Endodermal cell (in vitro differentiated cells): Measurements from ENCODE around the gene DTYMK. TPM values are rescaled to one million over a fixed set of nuclear protein-coding genes. Genes with fewer than 3 reads are reported as not detected.
A peak's percentile ranks its signal among the peaks of the same experiment; 100 is the strongest.

ENCODE experiments used
- DNase-seq: peaks from one replicate; pipeline ENCODE4 v3.0.0-alpha.2; 2017
- H3K27ac ChIP-seq: 2 replicates; pipeline ENCODE4 v1.5.1; 2013; ENCODE audit warnings: mild to moderate bottlenecking, low read depth, low read length, moderate library complexity
- H3K27me3 ChIP-seq: 2 replicates; pipeline ENCODE4 v1.6.1; 2013; ENCODE audit warnings: mild to moderate bottlenecking, low read length, moderate library complexity; ENCODE audit not compliant: insufficient read depth, control insufficient read depth, poor library complexity, severe bottlenecking
- H3K36me3 ChIP-seq: 2 replicates; pipeline ENCODE4 v1.7.0; 2013; ENCODE audit warnings: mild to moderate bottlenecking, low read length, moderate library complexity; ENCODE audit not compliant: control insufficient read depth, insufficient read depth
- H3K4me1 ChIP-seq: one replicate; pipeline ENCODE4 v1.7.0; 2013; ENCODE audit warnings: low read length; ENCODE audit not compliant: control insufficient read depth, insufficient read depth
- H3K4me3 ChIP-seq: 2 replicates; pipeline ENCODE4 v1.5.1; 2013; ENCODE audit warnings: mild to moderate bottlenecking, low read length, moderate library complexity
- H3K9ac ChIP-seq: 2 replicates; pipeline ENCODE4 v1.6.1; 2013; ENCODE audit warnings: mild to moderate bottlenecking, low read length, moderate library complexity; ENCODE audit not compliant: poor library complexity, severe bottlenecking; ENCODE audit errors: extremely low read depth
- H3K9me3 ChIP-seq: 2 replicates; pipeline ENCODE4 v1.6.1; 2013; ENCODE audit warnings: mild to moderate bottlenecking, low read length, moderate library complexity; ENCODE audit not compliant: control insufficient read depth
- H3K27ac Mint-ChIP-seq: 2 replicates; pipeline ENCODE4 v1.8.0; 2020; ENCODE audit warnings: mixed read lengths
- H3K27me3 Mint-ChIP-seq: 2 replicates; pipeline ENCODE4 v1.8.0; 2021; ENCODE audit warnings: mild to moderate bottlenecking, mixed read lengths; ENCODE audit not compliant: insufficient read depth
- H3K36me3 Mint-ChIP-seq: 2 replicates; pipeline ENCODE4 v1.8.0; 2020; ENCODE audit warnings: low read depth, mixed read lengths
- H3K4me1 Mint-ChIP-seq: 2 replicates; pipeline ENCODE4 v1.8.0; 2020; ENCODE audit warnings: mixed read lengths
- H3K4me3 Mint-ChIP-seq: 2 replicates; pipeline ENCODE4 v1.8.0; 2020; ENCODE audit warnings: mild to moderate bottlenecking, moderate library complexity, mixed read lengths
- H3K9me3 Mint-ChIP-seq: 2 replicates; pipeline ENCODE4 v1.8.0; 2020; ENCODE audit warnings: mild to moderate bottlenecking, mixed read lengths
- CTCF ChIP-seq: fragments of 200-600 bp; sonication (generic); conservative IDR thresholded peaks from 2 replicates; pipeline ENCODE4 v1.5.0; 2021; ENCODE audit warnings: antibody characterized with exemption, mild to moderate bottlenecking
- WGBS, 2 experiments: methylation state at CpG; one replicate each; pipeline versions ENCODE4 v1.1.5 to v1.1.7; 2013; ENCODE audit warnings: missing lambda C conversion rate in 2 of 2, mixed read lengths in 1 of 2; ENCODE audit not compliant: insufficient coverage in 1 of 2, insufficient read length in 1 of 2; 5-methylcytosine and 5-hydroxymethylcytosine counted together
- total RNA-seq, 2 donors: library from RNA; stranded (reverse); fragmentation: NEBNext Ultra II Directional in 1 of 2; extraction: Animal tissue kit (Norgen Biotek cat#: 25700) in 1 of 2; gene quantifications; 2 replicates in 1 of 2; 3 replicates in 1 of 2; pipeline ENCODE4 v1.2.1, GENCODE V29; 2021

DTYMK gene
- total RNA-seq, 2 donors from 2014 or later = 60.9 to 62.4 TPM

- H3K27ac Mint-ChIP-seq = peak overlapping the region; percentile 82
Measured at GRCh38 chr2:241672243-241673188, 14.1 kb downstream of the DTYMK start.

DNA sequence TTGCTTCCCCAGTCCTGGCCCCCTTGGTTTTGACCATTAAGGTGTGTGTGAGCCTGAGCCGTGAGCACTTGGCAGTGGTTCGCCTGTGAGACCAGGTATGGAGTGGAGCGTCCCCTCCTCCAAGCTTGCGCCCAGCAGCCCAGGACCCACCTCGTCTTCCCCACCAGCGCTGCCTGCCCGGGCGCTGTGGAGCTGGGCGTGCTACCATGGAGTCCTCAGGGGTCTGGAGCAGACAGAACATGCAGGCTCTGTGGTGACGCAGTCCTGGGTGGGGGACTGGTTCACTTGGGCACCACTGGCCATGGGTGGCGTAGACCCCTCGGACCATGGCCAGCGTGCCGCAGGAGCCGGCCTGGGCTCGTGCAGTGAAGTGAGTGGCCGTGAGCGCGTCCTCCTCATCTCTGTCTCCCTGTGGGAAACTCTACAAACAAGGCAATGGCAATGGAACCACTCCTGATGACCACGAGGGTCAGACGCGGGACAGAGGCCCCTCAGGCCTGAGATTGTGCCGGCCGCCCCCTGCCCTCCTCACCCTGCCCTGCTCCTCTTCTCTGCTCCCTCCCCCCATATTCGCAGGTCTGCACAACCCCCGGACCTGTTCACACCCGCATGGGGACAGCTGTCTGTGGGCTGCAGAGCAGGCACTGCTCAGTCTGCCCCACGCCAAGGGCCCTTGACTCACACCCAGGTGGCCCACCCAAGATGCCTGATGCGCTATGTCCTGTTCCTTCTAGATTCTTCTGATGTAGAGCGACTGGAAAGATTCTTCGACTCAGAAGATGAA lies 15.0 kb downstream of the DTYMK start:
- Mint-ChIP-seq H3K27ac (no peak overlapping the region), H3K27me3 (no peaks in the 10 kb centered on the region), H3K9me3 (no peaks in the 10 kb centered on the region), H3K4me3 (no peak overlapping the region), H3K36me3 (peaks cover 53% of the 10 kb centered on the region), H3K4me1 (no peaks in the 10 kb centered on the region)
- no peaks in the 10 kb centered on the region for H3K27me3 ChIP-seq
- no peaks in the 10 kb centered on the region for H3K4me1 ChIP-seq
- no peak for TF ChIP-seq CTCF
- H3K9me3 ChIP-seq = no peaks in the 10 kb centered on the region
- no peak overlapping the region for H3K4me3 ChIP-seq
- H3K36me3 ChIP-seq = peaks cover 34% of the 10 kb centered on the region
- 93 to 94% methylated on average over 27 to 31 of the region's 31 CpGs for WGBS, 2 experiments
- no peak overlapping the region for H3K9ac ChIP-seq
- no peak overlapping the region for H3K27ac ChIP-seq
- DNase-seq = no peak

More at GRCh38 chr2:241672243-241673188, 14.1 kb downstream of the DTYMK start:
- Mint-ChIP-seq H3K4me3 (no peak overlapping the region), H3K36me3 (peaks cover 58% of the 10 kb centered on the region), H3K27me3 (no peaks in the 10 kb centered on the region), H3K4me1 (no peaks in the 10 kb centered on the region), H3K9me3 (no peaks in the 10 kb centered on the region)
- peaks cover 28% of the 10 kb centered on the region for H3K36me3 ChIP-seq
- H3K9ac ChIP-seq = no peak overlapping the region
- no peaks in the 10 kb centered on the region for H3K27me3 ChIP-seq
- no peak overlapping the region for H3K27ac ChIP-seq
- H3K4me3 ChIP-seq = no peak overlapping the region
- no peak for DNase-seq
- no peak for TF ChIP-seq CTCF
- 96% methylated on average over 25 to 42 of the region's 42 CpGs for WGBS, 2 experiments
- no peaks in the 10 kb centered on the region for H3K4me1 ChIP-seq
- no peaks in the 10 kb centered on the region for H3K9me3 ChIP-seq

GRCh38 chr2:241670333-241671110 lies 16.1 kb downstream of the DTYMK start:
- Mint-ChIP-seq H3K9me3 (no peaks in the 10 kb centered on the region), H3K4me1 (no peaks in the 10 kb centered on the region), H3K27ac (no peak overlapping the region), H3K27me3 (no peaks in the 10 kb centered on the region), H3K36me3 (peaks cover 55% of the 10 kb centered on the region), H3K4me3 (no peak overlapping the region)
- no peak for TF ChIP-seq CTCF
- no peak overlapping the region for H3K4me3 ChIP-seq
- H3K9ac ChIP-seq = no peak overlapping the region
- no peaks in the 10 kb centered on the region for H3K4me1 ChIP-seq
- no peak overlapping the region for H3K27ac ChIP-seq
- no peaks in the 10 kb centered on the region for H3K9me3 ChIP-seq
- no peak for DNase-seq
- WGBS, 2 experiments = 91 to 96% methylated on average over 19 to 31 of the region's 31 CpGs
- no peaks in the 10 kb centered on the region for H3K27me3 ChIP-seq
- H3K36me3 ChIP-seq = peaks cover 41% of the 10 kb centered on the region
